ENCODE results near the gene HPSE. TPM values are rescaled to one million over a fixed set of nuclear protein-coding genes. Genes with fewer than 3 reads are reported as not detected.
A peak's percentile ranks its signal among the peaks of the same experiment; 100 is the strongest.

Gene HPSE
- total and polyA plus RNA-seq, 2 of the 8 experiments (the other 6 are each of a cell fraction or from before 2014, with no cell fraction given), result 1.5 to 5.0 TPM

GRCh38 chr4:83281307-83281706, 53.3 kb downstream of the HPSE start:
- no peak overlapping the region for H3K27ac ChIP-seq (ENCODE audit: low read depth, low read length)
- H4K91ac ChIP-seq (replicated peaks; ENCODE audit: insufficient read length, low read length), result no peak overlapping the region
- H3K23ac ChIP-seq (ENCODE audit: insufficient read length), result no peak overlapping the region
- peaks cover 0 to 8% of the 10 kb centered on the region in 2 experiments; a peak in 2 of 4 replicates for H3K79me2 ChIP-seq (ENCODE audit: control insufficient read depth in 1 of 2, insufficient read depth in 2 of 2, low read length in 2 of 2)
- no peak overlapping the region for H2AFZ ChIP-seq (ENCODE audit: low read length)
- no peak overlapping the region for H3K4ac ChIP-seq (replicated peaks; ENCODE audit: insufficient read length, low read depth, low read length)
- H3K23me2 ChIP-seq (ENCODE audit: low read depth, low read length), result 0 out of 2 replicates have a peak, but pooled peaks cover 3% of the 10 kb centered on the region
- no peaks in the 10 kb centered on the region for H3K9me3 ChIP-seq (ENCODE audit: insufficient read depth in 2 of 2, low read depth in 1 of 2, low read length in 1 of 2)
- H2BK15ac ChIP-seq (ENCODE audit: low read length), result no peak overlapping the region
- no peaks in the 10 kb centered on the region; a peak in 1 of 7 replicates for H3K4me1 ChIP-seq (replicated peaks in 1 of 4; ENCODE audit: control insufficient read depth in 3 of 4, insufficient read depth in 4 of 4, low read length in 3 of 4)
- no peak overlapping the region for H3K56ac ChIP-seq (replicated peaks; ENCODE audit: insufficient read length, low read depth, low read length)
- CTCF ChIA-PET (ENCODE audit: partially characterized antibody), result interaction anchor here (0.5 to 3.3 kb wide), 35 partner anchors 9 to 536 kb away, joined by 3 to 23 read pairs (median 3); partner anchors contain the start of gene ABRAXAS1
- no peak overlapping the region for H2AK5ac ChIP-seq (ENCODE audit: low read depth, low read length)
- H3K14ac ChIP-seq (ENCODE audit: insufficient read length), result no peak overlapping the region
- TF ChIP-seq ATF2 (IDR thresholded peaks at IDR 0.05; ENCODE audit: low read length), result no peak
- TF ChIP-seq NANOG (IDR thresholded peaks at IDR 0.05; ENCODE audit: insufficient read depth, low read depth, low read length, poor library complexity, severe bottlenecking), result no peak
- TF ChIP-seq JUND (IDR thresholded peaks at IDR 0.05; ENCODE audit: low read length), result no peak
- TF ChIP-seq SP1 (IDR thresholded peaks at IDR 0.05; ENCODE audit: low read depth, low read length), result no peak
- TF ChIP-seq GTF2F1 (IDR thresholded peaks at IDR 0.05; ENCODE audit: borderline replicate concordance, low read depth, low read length), result no peak
- TF ChIP-seq SUZ12 (IDR thresholded peaks at IDR 0.05; ENCODE audit: low read length), result no peak
- no peak for TF ChIP-seq CBX8 (IDR thresholded peaks at IDR 0.05; ENCODE audit: borderline replicate concordance, low read depth, low read length)
- no peak for TF ChIP-seq PHF8 (conservative IDR thresholded peaks at IDR 0.05; ENCODE audit: low read depth, low read length)
- TF ChIP-seq CTCF (IDR thresholded peaks at IDR 0.05; ENCODE audit: control extremely low read depth in 1 of 3, insufficient read depth in 1 of 3, low read depth in 1 of 3, low read length in 3 of 3), result peak in 1 of 3 experiments; percentile 1; a peak in 1 of 4 replicates
- H3K79me1 ChIP-seq (ENCODE audit: low read depth, low read length), result no peaks in the 10 kb centered on the region
- H3K4me3 ChIP-seq (ENCODE audit: extremely low read depth in 1 of 4, insufficient read depth in 2 of 4, low read depth in 3 of 4, low read length in 4 of 4), result no peak overlapping the region
- no peak overlapping the region for H2BK20ac ChIP-seq (ENCODE audit: low read length)
- no peak overlapping the region for H3K4me2 ChIP-seq (ENCODE audit: insufficient read depth in 1 of 2, low read depth in 2 of 2, low read length in 2 of 2)
- 84% methylated on average over 4 of the region's 4 CpGs; no CpG with 5 or more reads in 1 of the 2 experiments for WGBS, 2 experiments (ENCODE audit: extremely low coverage in 1 of 2, insufficient coverage in 1 of 2, insufficient read length in 1 of 2, insufficient replicate concordance in 2 of 2, low coverage in 1 of 2, low lambda C conversion rate in 2 of 2, missing lambda C conversion rate in 1 of 2)
- H2BK120ac ChIP-seq (replicated peaks; ENCODE audit: low read depth, low read length), result no peak overlapping the region
- H4K8ac ChIP-seq (ENCODE audit: extremely low read depth, insufficient read depth, low read length), result no peak overlapping the region
- no peak overlapping the region for H3K18ac ChIP-seq (ENCODE audit: extremely low read depth, low read length)
- peaks cover 0 to 4% (median 2%) of the 10 kb centered on the region in 4 experiments; a peak in 3 of 8 replicates for H3K36me3 ChIP-seq (ENCODE audit: control insufficient read depth in 2 of 4, insufficient read depth in 4 of 4, low read length in 3 of 4)
- H2BK5ac ChIP-seq (ENCODE audit: low read depth, low read length), result no peak overlapping the region
- DNase-seq (ENCODE audit: low read depth in 1 of 2, low spot score in 2 of 2), result no peak
- POLR2A ChIA-PET (ENCODE audit: partially characterized antibody), result interaction anchor here (0.6 to 1.1 kb wide), 2 partner anchors 9 to 165 kb away, joined by 4 read pairs; no protein-coding TSS in a partner anchor
- no peak overlapping the region for H4K5ac ChIP-seq (ENCODE audit: insufficient read length, low read depth, low read length)
- no peak overlapping the region for H3K9ac ChIP-seq (replicated peaks in 1 of 4; ENCODE audit: extremely low read depth in 1 of 4, low read depth in 3 of 4, low read length in 3 of 4)
- peaks cover 0 to 3% of the 10 kb centered on the region in 2 experiments for H4K20me1 ChIP-seq (replicated peaks in 1 of 2; ENCODE audit: control insufficient read depth in 1 of 2, insufficient read depth in 2 of 2, low read length in 2 of 2)
- no peak for FAIRE-seq
- no peak overlapping the region for H2BK12ac ChIP-seq (ENCODE audit: low read depth, low read length)
- peaks cover 0 to 8% (median 4%) of the 10 kb centered on the region in 4 experiments; a peak in 6 of 7 replicates for H3K27me3 ChIP-seq (replicated peaks in 1 of 4; ENCODE audit: control insufficient read depth in 3 of 4, extremely low read depth in 1 of 4, insufficient read depth in 3 of 4, low read length in 3 of 4)
